C4-2B (cell line): ENCODE results near the gene LEAP2.

Experiments used
- CTCF ChIP-seq: fragments of 450-650 bp; conservative IDR thresholded peaks from 2 replicates; pipeline ENCODE4 v1.5.1; 2017; ENCODE audit warnings: mild to moderate bottlenecking
- ZFX ChIP-seq: fragments of 450-650 bp; IDR thresholded peaks from 2 replicates; pipeline ENCODE4 v1.6.1; 2017

GRCh38 chr5:132836852-132837251 is 36.6 kb upstream of the LEAP2 start:
- TF ChIP-seq ZFX (no peak), CTCF (no peak)
